Natural killer cell (primary cell): ENCODE results near the gene SV2B. TPM values are rescaled to one million over a fixed set of nuclear protein-coding genes. Genes with fewer than 3 reads are reported as not detected.

Source experiments
- ATAC-seq, 3 donors: fragments of 150-1000 bp in 2 of 3; fragments of 200-7000 bp in 1 of 3; cut with Tn5 transposase; 1 replicate in 1 of 3; 2 replicates in 2 of 3; pipeline ENCODE4 v1.10.0; 2021; ENCODE audit warnings: mild to moderate bottlenecking in 2 of 3, moderate library complexity in 2 of 3
- DNase-seq, 2 donors: peaks; one replicate each; pipeline versions ENCODE4 v3.0.0 to v3.0.0-alpha.2; 2013 to 2021; ENCODE audit warnings: mixed read lengths in 1 of 2
- H3K27ac ChIP-seq: one replicate; pipeline ENCODE4 v1.5.1; 2013; ENCODE audit warnings: mild to moderate bottlenecking, low read length
- H3K27me3 ChIP-seq: one replicate; pipeline ENCODE4 v1.6.1; 2013; ENCODE audit warnings: low read length; ENCODE audit not compliant: control insufficient read depth, insufficient read depth
- H3K36me3 ChIP-seq: one replicate; pipeline ENCODE4 v1.6.1; 2013; ENCODE audit warnings: low read length; ENCODE audit not compliant: control insufficient read depth, insufficient read depth
- H3K4me1 ChIP-seq: one replicate; pipeline ENCODE4 v1.6.1; 2013; ENCODE audit warnings: low read length; ENCODE audit not compliant: control insufficient read depth, insufficient read depth
- H3K4me3 ChIP-seq: one replicate; pipeline ENCODE4 v1.5.1; 2013; ENCODE audit warnings: low read length
- H3K9me3 ChIP-seq: one replicate; pipeline ENCODE4 v1.6.1; 2013; ENCODE audit warnings: low read length; ENCODE audit not compliant: control insufficient read depth, insufficient read depth
- H3K27ac Mint-ChIP-seq, 2 donors: one replicate each; pipeline ENCODE4 v1.8.0; 2022; ENCODE audit warnings: mild to moderate bottlenecking in 2 of 2, mixed read lengths in 2 of 2, moderate library complexity in 1 of 2
- H3K27me3 Mint-ChIP-seq, 2 donors: one replicate each; pipeline ENCODE4 v1.8.0; 2022; ENCODE audit warnings: low read depth in 2 of 2, mixed read lengths in 2 of 2
- H3K36me3 Mint-ChIP-seq: one replicate; pipeline ENCODE4 v1.8.0; 2022; ENCODE audit warnings: mixed read lengths
- H3K4me1 Mint-ChIP-seq, 2 donors: one replicate each; pipeline ENCODE4 v1.8.0; 2022; ENCODE audit warnings: mixed read lengths in 2 of 2
- H3K4me3 Mint-ChIP-seq: one replicate; pipeline ENCODE4 v1.8.0; 2022; ENCODE audit warnings: mild to moderate bottlenecking, moderate library complexity, mixed read lengths
- H3K9me3 Mint-ChIP-seq, 2 donors: one replicate each; pipeline ENCODE4 v1.8.0; 2022; ENCODE audit warnings: mixed read lengths in 2 of 2
- CTCF ChIP-seq: fragments of 200-600 bp; IDR thresholded peaks from one replicate; pipeline ENCODE4 v1.8.0; 2022; ENCODE audit warnings: antibody characterized with exemption
- WGBS: methylation state at CpG from one replicate; pipeline ENCODE4 v1.1.7; 2013; ENCODE audit warnings: missing lambda C conversion rate; ENCODE audit not compliant: insufficient coverage; 5-methylcytosine and 5-hydroxymethylcytosine counted together
- intact Hi-C: fragments of 100-400 bp; cut with micrococcal nuclease; formaldehyde crosslinking; loops from one replicate; pipeline ENCODE4 v1.14.2; 2022
- total RNA-seq, 4 donors: library from RNA; stranded (reverse); fragments of 120-200 nt in 1 of 4; gene quantifications; one replicate each; pipeline versions ENCODE4 v1.2.3 to v1.2.4, GENCODE V29; 2013 to 2022

SV2B gene
- total RNA-seq, 3 donors from 2014 or later (not counting 1 experiment from before 2014, with no cell fraction given): not detected

GRCh38 chr15:91168457-91168856, 68.4 kb downstream of the SV2B start:
- peaks cover 14 to 39% of the 10 kb centered on the region in 2 donors for H3K27me3 Mint-ChIP-seq
- Histone ChIP-seq H3K36me3 (no peaks in the 10 kb centered on the region), H3K27me3 (peaks cover 5% of the 10 kb centered on the region), H3K4me3 (no peak overlapping the region), H3K4me1 (no peaks in the 10 kb centered on the region), H3K27ac (no peak overlapping the region), H3K9me3 (peaks cover 5% of the 10 kb centered on the region)
- no peaks in the 10 kb centered on the region for H3K4me1 Mint-ChIP-seq
- ATAC-seq: no peak
- no peak overlapping the region for H3K27ac Mint-ChIP-seq
- peaks cover 4 to 11% of the 10 kb centered on the region in 2 donors for H3K9me3 Mint-ChIP-seq
- H3K36me3 Mint-ChIP-seq: peaks cover 7% of the 10 kb centered on the region
- H3K4me3 Mint-ChIP-seq: no peak overlapping the region
- intact Hi-C loops: no loop called here
- no peak for DNase-seq
- TF ChIP-seq CTCF: no peak

GRCh38 chr15:91171334-91171733, 71.3 kb downstream of the SV2B start:
- H3K36me3 ChIP-seq: no peaks in the 10 kb centered on the region
- H3K4me3 ChIP-seq: no peak overlapping the region
- peaks cover 5% of the 10 kb centered on the region for H3K9me3 ChIP-seq
- Mint-ChIP-seq H3K4me1 (no peaks in the 10 kb centered on the region), H3K4me3 (no peak overlapping the region), H3K36me3 (no peaks in the 10 kb centered on the region), H3K27me3 (peaks cover 15 to 31% of the 10 kb centered on the region in 2 donors), H3K27ac (no peak overlapping the region), H3K9me3 (peaks cover 2 to 4% of the 10 kb centered on the region in 2 donors)
- ATAC-seq (no peak), DNase-seq (no peak)
- peaks cover 3% of the 10 kb centered on the region for H3K27me3 ChIP-seq
- intact Hi-C loops: no loop called here
- H3K27ac ChIP-seq: no peak overlapping the region
- TF ChIP-seq CTCF: no peak
- 75% methylated on average over 9 of the region's 9 CpGs for WGBS
- H3K4me1 ChIP-seq: no peaks in the 10 kb centered on the region

- intact Hi-C loops: no loop called here
- H3K27me3 Mint-ChIP-seq: peaks cover 17 to 47% of the 10 kb centered on the region in 2 donors
Observed at GRCh38 chr15:91182101-91182500, 82.0 kb downstream of the SV2B start.

More at GRCh38 chr15:91182101-91182500, 82.0 kb downstream of the SV2B start:
- H3K9me3 ChIP-seq: no peaks in the 10 kb centered on the region
- no peak overlapping the region for H3K27ac ChIP-seq
- Mint-ChIP-seq H3K9me3 (no peaks in the 10 kb centered on the region), H3K4me1 (no peaks in the 10 kb centered on the region), H3K36me3 (no peaks in the 10 kb centered on the region), H3K27ac (no peak overlapping the region), H3K4me3 (no peak overlapping the region)
- 66% methylated on average over 3 of the region's 3 CpGs for WGBS
- no peak for DNase-seq
- no peak for TF ChIP-seq CTCF
- H3K36me3 ChIP-seq: no peaks in the 10 kb centered on the region
- peaks cover 3% of the 10 kb centered on the region for H3K27me3 ChIP-seq
- H3K4me1 ChIP-seq: no peaks in the 10 kb centered on the region
- no peak overlapping the region for H3K4me3 ChIP-seq
- no peak for ATAC-seq
